MCF 10A (cell line): ENCODE measurements around the gene UBXN4. TPM values are rescaled to one million over a fixed set of nuclear protein-coding genes. Genes with fewer than 3 reads are reported as not detected.
A peak's percentile ranks its signal among the peaks of the same experiment; 100 is the strongest.

ENCODE experiments used
- BruUV-seq: library from RNA; stranded (reverse); fragments of 400-500 nt; replicated peaks from 2 replicates; lab custom pipeline; 2021; lab: Mats Ljungman, UMichigan
- CTCF ChIA-PET: fragments of 300-600 bp; sonication (Branson Sonifier 250); formaldehyde crosslinking; extraction: SDS; loops from one replicate; lab custom pipeline; 2021; ENCODE audit warnings: antibody characterized with exemption, inconsistent platforms; lab: Yijun Ruan, JAX
- POLR2A ChIA-PET: fragments of 300-600, 350-650 bp; sonication (Branson Sonifier 250); formaldehyde crosslinking; extraction: SDS; loops from one replicate; lab custom pipeline; 2020; ENCODE audit warnings: antibody characterized with exemption, inconsistent platforms; lab: Yijun Ruan, JAX
- DNase-seq: peaks from one replicate; pipeline ENCODE4 v3.0.0-alpha.2; 2018; ENCODE audit not compliant: unreplicated experiment
- H3K27ac Mint-ChIP-seq: one replicate; pipeline ENCODE4 v1.8.0; 2022; ENCODE audit warnings: mild to moderate bottlenecking, low read depth, mixed read lengths; ENCODE audit not compliant: unreplicated experiment
- H3K27me3 Mint-ChIP-seq: one replicate; pipeline ENCODE4 v1.8.0; 2022; ENCODE audit warnings: mixed read lengths; ENCODE audit not compliant: insufficient read depth, unreplicated experiment
- H3K36me3 Mint-ChIP-seq: one replicate; pipeline ENCODE4 v1.8.0; 2022; ENCODE audit warnings: mild to moderate bottlenecking, moderate library complexity, mixed read lengths; ENCODE audit not compliant: insufficient read depth, unreplicated experiment
- H3K4me1 Mint-ChIP-seq: one replicate; pipeline ENCODE4 v1.8.0; 2022; ENCODE audit warnings: mixed read lengths; ENCODE audit not compliant: insufficient read depth, unreplicated experiment
- H3K4me3 Mint-ChIP-seq: one replicate; pipeline ENCODE4 v1.8.0; 2022; ENCODE audit warnings: mild to moderate bottlenecking, moderate library complexity, mixed read lengths; ENCODE audit not compliant: unreplicated experiment
- H3K9me3 Mint-ChIP-seq: one replicate; pipeline ENCODE4 v1.8.0; 2022; ENCODE audit warnings: mixed read lengths; ENCODE audit not compliant: unreplicated experiment
- intact Hi-C: fragments of 100-400 bp; cut with micrococcal nuclease; formaldehyde crosslinking; loops from 2 replicates; pipeline ENCODE4 v1.14.1; 2022
- total RNA-seq: library from RNA; stranded (reverse); gene quantifications from 2 replicates; pipeline ENCODE4 v1.2.3, GENCODE V29; 2022
- TF ChIP-seq, protein P1 (sequence below): fragments of 200-600 bp; IDR thresholded peaks from one replicate; pipeline ENCODE4 v1.8.0; 2022; ENCODE audit warnings: antibody characterized with exemption, mild to moderate bottlenecking; ENCODE audit not compliant: unreplicated experiment

The UBXN4 gene
- total RNA-seq, 1 experiment from 2014 or later = 79.0 TPM

DNA sequence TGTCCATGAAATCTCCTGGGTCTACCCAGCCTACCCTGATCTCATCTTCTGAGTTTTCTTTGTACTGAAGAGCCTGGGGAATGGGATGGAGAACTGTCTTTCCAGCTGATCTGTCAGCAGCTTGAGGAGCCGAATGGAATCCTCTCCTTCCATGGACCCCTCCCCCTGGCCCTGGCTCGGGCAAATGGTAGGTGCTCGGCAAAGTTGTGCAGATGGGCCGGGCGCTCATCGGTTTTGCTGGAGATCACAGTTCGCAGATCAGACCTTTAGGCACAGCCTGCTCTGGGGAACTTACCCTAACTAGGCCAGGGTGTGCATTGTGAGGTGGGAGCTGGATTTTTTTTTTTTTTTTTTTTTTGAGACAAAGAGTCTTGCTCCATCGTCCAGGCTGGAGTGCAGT is 55.0 kb downstream of the UBXN4 start:
- POLR2A ChIA-PET = interaction anchor here (1.2 kb wide), 1 partner anchor 52 kb away, joined by 4 read pairs; no protein-coding TSS in a partner anchor
- no peak overlapping the region for H3K27ac Mint-ChIP-seq

DNA sequence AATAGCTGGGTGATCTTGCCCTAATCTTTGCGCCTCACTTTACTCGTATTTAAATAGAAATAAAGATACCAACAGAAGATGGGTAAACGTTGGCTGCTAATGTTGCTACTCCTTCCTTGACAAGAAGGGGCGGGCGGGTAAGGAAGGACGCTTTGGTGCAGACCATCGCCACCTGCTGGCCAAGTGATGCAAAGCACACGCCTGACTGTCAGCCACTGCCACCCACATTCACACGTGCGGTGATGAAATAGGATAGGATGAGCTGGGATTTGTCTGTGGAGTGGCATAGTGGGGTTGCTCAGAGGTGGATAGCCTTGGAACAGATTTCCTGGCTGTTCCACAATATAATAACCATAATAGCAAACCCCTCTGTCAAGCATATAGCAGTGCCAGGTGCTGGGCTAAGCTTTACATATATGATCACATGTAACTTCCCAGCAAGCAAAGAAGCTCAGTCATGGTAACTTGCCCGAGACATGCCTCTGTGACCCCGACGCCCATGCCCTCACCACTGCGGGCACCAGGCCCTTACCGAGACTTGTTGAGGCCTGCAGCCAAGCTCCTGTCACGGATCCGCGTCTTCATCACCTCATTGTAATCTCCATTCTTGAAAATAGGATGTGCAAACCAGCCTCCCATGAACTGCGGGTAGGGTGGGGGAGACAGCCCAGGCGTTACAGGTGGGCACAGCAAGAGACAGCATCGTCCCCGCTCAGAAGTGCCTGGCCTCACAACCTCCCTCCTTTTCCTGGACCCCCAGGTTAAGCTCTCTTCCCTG is 56.0 kb downstream of the UBXN4 start:
- Mint-ChIP-seq H3K9me3 (no peaks in the 10 kb centered on the region), H3K27me3 (no peaks in the 10 kb centered on the region), H3K27ac (no peak overlapping the region), H3K4me1 (peaks cover 9% of the 10 kb centered on the region), H3K36me3 (no peaks in the 10 kb centered on the region), H3K4me3 (no peak overlapping the region)
- ChIA-PET POLR2A (interaction anchor here (0.9 to 1.2 kb wide), 3 partner anchors 54 to 79 kb away, joined by 3 to 4 read pairs (median 4); partner anchors contain the start of gene MCM6), CTCF (interaction anchor here (0.6 to 4.5 kb wide), 51 partner anchors 10 to 1430 kb away, joined by 3 to 65 read pairs (median 4); partner anchors contain the start of gene ACMSD)
- BruUV-seq = no TSS peak
- DNase-seq = peak; percentile 81
- TF ChIP-seq, protein P1, sequence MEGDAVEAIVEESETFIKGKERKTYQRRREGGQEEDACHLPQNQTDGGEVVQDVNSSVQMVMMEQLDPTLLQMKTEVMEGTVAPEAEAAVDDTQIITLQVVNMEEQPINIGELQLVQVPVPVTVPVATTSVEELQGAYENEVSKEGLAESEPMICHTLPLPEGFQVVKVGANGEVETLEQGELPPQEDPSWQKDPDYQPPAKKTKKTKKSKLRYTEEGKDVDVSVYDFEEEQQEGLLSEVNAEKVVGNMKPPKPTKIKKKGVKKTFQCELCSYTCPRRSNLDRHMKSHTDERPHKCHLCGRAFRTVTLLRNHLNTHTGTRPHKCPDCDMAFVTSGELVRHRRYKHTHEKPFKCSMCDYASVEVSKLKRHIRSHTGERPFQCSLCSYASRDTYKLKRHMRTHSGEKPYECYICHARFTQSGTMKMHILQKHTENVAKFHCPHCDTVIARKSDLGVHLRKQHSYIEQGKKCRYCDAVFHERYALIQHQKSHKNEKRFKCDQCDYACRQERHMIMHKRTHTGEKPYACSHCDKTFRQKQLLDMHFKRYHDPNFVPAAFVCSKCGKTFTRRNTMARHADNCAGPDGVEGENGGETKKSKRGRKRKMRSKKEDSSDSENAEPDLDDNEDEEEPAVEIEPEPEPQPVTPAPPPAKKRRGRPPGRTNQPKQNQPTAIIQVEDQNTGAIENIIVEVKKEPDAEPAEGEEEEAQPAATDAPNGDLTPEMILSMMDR = peak; percentile 85
- intact Hi-C loops = loop anchor here (2.0 to 5.0 kb wide), 2 partner anchors 793 to 810 kb away; no protein-coding TSS in a partner anchor

More for the DNA sequence above, 55.0 kb downstream of the UBXN4 start:
- DNase-seq = no peak
- no peak overlapping the region for H3K4me3 Mint-ChIP-seq
- TF ChIP-seq, protein P1 = no peak
- peaks cover 13% of the 10 kb centered on the region for H3K4me1 Mint-ChIP-seq
- intact Hi-C loops = loop anchor here (5.0 kb wide), 1 partner anchor 809 kb away; no protein-coding TSS in a partner anchor
- BruUV-seq = no TSS peak
- no peaks in the 10 kb centered on the region for H3K36me3 Mint-ChIP-seq
- no peaks in the 10 kb centered on the region for H3K27me3 Mint-ChIP-seq
- CTCF ChIA-PET = interaction anchor here (0.6 to 4.5 kb wide), 24 partner anchors 9 to 914 kb away, joined by 3 to 65 read pairs (median 4); no protein-coding TSS in a partner anchor
- H3K9me3 Mint-ChIP-seq = no peaks in the 10 kb centered on the region

DNA sequence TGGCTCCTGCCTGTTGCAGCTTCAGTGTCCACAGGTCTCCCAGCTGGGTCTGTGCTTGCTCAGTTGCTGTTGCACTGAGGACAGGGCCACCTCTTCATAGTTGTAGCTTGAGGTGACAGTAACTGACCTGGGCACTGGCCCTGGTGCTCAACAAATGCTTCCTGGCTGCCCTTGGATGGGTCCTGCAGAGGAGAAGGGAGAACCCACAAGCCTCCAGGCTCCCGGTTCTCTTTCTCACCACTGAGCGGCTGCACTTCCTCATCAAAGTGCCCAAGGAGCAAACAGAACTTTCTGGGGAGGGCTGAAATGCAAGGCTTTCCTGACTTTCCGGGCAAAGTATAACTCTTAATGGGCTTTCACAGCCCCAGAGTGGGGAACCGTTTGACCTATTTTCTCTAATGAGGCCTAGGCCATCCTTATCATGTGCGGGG is 56.6 kb downstream of the UBXN4 start:
- TF ChIP-seq, protein P1 = no peak
- CTCF ChIA-PET = interaction anchor here (0.6 to 4.5 kb wide), 31 partner anchors 10 to 1423 kb away, joined by 3 to 65 read pairs (median 4); no protein-coding TSS in a partner anchor
- BruUV-seq = no TSS peak
- no peaks in the 10 kb centered on the region for H3K27me3 Mint-ChIP-seq
- H3K27ac Mint-ChIP-seq = no peak overlapping the region
- POLR2A ChIA-PET = interaction anchor here (0.9 to 1.1 kb wide), 2 partner anchors 77 to 78 kb away, joined by 3 to 4 read pairs; partner anchors contain the start of gene MCM6
- peaks cover 9% of the 10 kb centered on the region for H3K4me1 Mint-ChIP-seq
- intact Hi-C loops = loop anchor here (2.0 to 5.0 kb wide), 2 partner anchors 793 to 811 kb away; no protein-coding TSS in a partner anchor
- no peaks in the 10 kb centered on the region for H3K36me3 Mint-ChIP-seq
- DNase-seq = no peak
- no peak overlapping the region for H3K4me3 Mint-ChIP-seq
- no peaks in the 10 kb centered on the region for H3K9me3 Mint-ChIP-seq

- no peak for DNase-seq
- intact Hi-C loops = loop anchor here (2.0 to 5.0 kb wide), 2 partner anchors 794 to 811 kb away; no protein-coding TSS in a partner anchor
- H3K4me3 Mint-ChIP-seq = no peak overlapping the region
Measured at GRCh38 chr2:135798762-135799161, 57.1 kb downstream of the UBXN4 start.

More at GRCh38 chr2:135798762-135799161, 57.1 kb downstream of the UBXN4 start:
- CTCF ChIA-PET = interaction anchor here (1.2 to 4.5 kb wide), 11 partner anchors 10 to 810 kb away, joined by 4 to 65 read pairs (median 9); no protein-coding TSS in a partner anchor
- Mint-ChIP-seq H3K27ac (no peak overlapping the region), H3K4me1 (peaks cover 9% of the 10 kb centered on the region), H3K27me3 (no peaks in the 10 kb centered on the region), H3K9me3 (no peaks in the 10 kb centered on the region), H3K36me3 (no peaks in the 10 kb centered on the region)
- BruUV-seq = no TSS peak
- POLR2A ChIA-PET = no interaction called here
- TF ChIP-seq, protein P1 = no peak
